SIG-M5 (cell line): ENCODE measurements around the gene PAK5.

Experiments
- DNase-seq: peaks from one replicate; lab custom pipeline; 2025; lab: John Stamatoyannopoulos, UW

The PAK5 gene

GRCh38 chr20:9574776-9575175 lies 264.1 kb downstream of the PAK5 start:
- DNase-seq = no peak

GRCh38 chr20:9574181-9574580 lies 264.7 kb downstream of the PAK5 start:
- DNase-seq = no peak

GRCh38 chr20:9573335-9574151 lies 265.3 kb downstream of the PAK5 start:
- DNase-seq = no peak

DNA sequence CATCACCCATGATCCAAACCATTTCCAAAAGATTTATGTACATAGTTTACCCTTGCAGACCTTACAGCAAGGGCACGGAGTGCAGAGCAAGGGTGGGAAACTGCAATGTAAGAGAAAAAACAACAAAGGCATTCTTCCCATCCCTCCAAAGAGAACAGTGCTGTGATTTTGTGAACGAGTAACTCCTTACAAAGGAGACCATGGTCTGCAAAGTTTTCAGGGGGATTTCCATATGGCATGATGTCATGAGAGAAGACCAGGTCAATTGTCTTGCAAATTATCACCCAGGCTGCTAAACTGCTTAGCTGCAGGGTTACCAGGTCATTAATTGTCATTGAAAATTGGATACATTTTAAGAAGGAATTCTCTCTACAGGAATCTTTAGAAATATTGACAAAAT lies 266.2 kb downstream of the PAK5 start:
- no peak for DNase-seq

- no peak for DNase-seq
Observed at GRCh38 chr20:9571783-9572182, 267.1 kb downstream of the PAK5 start.

- no peak for DNase-seq
Observed at GRCh38 chr20:9570612-9571011, 268.3 kb downstream of the PAK5 start.

DNA sequence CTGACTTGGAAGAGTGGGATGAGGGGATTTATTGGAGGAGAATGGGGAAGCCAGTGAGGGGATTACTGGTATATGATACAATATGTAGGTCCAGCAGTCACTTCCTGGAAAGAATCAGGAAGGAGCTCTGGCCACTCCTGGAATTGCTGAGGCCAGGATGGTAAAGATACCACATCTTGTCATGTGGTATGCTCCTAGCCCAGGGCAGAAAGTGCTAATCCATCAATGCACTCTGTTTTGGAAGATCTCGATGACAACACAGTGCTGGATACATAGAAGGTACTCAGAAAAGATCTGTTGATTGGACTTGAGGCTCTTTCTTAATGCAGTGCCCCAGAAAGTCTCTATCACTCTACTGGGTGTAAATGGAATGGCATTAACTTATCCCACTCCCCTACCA lies 271.9 kb downstream of the PAK5 start:
- DNase-seq = no peak

- DNase-seq = no peak
Observed at GRCh38 chr20:9565910-9566550, 272.8 kb downstream of the PAK5 start.

DNA sequence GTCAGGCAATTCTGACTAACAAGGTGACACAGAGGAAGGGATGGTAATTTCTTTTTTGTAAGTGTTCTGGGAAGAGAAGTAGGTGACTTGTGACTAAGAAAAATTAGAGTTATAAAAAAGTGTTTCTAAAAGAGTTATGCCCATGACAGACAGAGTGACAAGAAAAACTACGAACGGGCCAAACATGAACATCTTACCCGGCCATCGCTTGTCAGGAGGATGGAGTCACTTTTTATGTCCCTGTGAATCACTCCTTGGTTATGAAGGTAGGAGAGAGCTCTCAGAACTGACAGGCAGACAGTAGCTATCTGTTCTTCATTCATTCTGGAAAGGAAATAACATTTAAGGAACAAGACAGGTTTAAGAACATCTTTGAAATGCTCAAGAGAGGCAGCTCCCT lies 281.5 kb downstream of the PAK5 start:
- DNase-seq = no peak

DNA sequence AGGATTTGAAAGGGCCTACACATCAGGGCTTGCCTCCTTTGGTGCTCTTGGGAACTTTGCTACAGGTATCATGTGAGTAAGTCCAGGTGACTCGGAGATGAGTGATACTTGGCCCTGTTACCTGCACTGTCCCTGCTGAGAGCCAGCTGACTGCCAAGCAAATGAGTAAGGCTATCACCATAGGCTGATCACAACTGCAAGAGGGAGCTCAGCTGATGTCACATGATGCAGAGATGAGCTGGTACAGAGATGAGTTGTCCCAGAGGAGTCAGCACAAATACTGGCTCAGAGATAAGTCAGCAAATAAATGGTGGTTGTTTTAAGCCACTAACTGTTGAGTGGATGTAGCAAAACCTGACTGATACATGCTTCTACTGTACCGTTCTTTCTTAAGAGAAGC lies 283.1 kb downstream of the PAK5 start:
- DNase-seq = no peak

DNA sequence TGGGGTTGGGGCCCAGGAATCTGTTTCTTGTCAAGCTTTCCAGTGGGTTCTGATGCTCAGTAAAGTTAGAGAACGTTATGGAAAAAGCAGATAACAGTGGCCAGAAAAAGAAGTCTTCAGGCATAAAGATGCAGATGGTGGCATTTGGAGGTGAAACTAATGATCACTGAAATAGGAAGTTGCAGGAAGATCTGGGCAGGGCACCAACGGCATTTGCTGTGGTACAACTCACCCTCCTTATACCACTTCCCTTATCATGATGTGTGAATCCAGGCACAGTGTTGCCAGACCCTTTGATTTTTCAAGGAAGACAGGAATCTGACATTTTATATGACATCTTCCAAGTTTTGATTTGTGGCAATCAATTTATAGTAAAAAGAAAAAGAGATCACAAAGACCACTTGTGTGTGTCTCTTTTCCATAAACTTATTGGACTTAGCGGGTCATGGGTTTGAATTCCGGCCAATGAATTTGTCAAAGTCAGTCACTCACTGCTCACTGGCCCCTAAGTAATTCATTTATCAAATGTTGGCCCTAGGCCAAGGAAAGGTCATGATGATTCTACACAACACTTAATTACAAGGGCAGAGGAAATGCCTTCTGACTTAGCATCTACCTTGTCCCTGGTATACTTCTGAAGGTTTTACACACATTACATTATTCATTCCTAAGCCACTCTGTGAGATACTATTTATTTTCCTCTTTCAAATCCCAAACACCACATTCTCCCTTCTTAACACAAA lies 286.9 kb downstream of the PAK5 start:
- DNase-seq = no peak

GRCh38 chr20:9550871-9551270 lies 288.0 kb downstream of the PAK5 start:
- no peak for DNase-seq

DNA sequence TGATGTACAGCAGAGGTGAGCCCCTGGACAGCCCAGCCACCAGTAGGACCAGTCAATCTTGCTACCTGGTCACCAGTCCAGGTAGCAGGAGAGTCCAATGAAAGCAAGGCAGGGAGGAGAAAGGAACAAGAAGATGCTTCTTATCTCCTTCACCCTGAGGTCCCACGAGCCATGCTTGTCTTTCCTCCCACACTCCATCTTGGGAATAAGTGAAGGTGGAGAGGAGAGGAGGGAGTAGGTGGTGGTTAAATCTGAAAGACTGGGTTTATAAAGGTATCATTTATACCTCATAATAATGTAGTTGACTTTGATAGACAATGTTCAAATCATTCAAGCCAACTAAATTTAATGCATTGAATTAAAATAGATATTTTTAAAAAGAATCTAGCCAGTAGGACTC lies 288.6 kb downstream of the PAK5 start:
- DNase-seq = no peak

GRCh38 chr20:9543214-9543613 lies 295.7 kb downstream of the PAK5 start:
- no peak for DNase-seq

- DNase-seq = no peak
Observed at GRCh38 chr20:9535449-9535848, 303.4 kb downstream of the PAK5 start.

- DNase-seq = no peak
Observed at GRCh38 chr20:9534025-9534424, 304.9 kb downstream of the PAK5 start.

DNA sequence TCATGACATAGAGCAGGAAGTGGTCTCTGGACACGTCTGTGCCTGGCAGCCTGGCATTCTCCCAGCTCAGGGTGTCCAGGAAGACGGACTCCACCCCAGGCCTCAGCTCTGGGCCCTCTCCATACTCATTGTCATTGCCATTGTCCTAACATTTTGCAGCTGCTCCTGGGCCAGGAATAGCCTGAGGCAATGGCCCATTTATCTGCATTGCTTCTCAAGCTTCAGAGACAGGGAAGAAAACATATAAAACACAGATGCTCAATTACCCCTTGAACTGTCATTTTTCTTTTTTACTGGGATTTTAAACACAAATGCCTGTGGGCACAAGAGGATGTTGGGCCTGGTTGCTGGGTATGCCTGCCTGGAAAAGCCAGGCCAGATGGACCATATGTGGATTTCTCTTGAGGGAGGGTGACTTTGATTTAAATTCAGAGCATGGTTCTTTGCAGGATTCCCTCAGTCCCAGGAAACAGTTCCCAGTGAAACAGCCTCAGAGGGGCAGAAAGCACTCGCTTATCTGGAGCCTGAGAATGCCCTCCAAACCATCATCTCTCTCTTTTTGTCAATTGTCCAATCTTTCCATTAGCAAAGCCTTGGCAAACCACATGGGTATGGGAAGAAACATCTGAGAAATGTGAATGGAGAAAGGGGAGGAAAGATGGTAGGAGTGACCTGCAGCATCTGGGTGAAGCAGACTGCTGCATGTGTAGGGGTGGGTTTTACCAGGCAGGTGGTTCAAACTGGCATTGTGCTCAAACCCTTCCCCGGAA lies 306.6 kb downstream of the PAK5 start:
- no peak for DNase-seq

DNA sequence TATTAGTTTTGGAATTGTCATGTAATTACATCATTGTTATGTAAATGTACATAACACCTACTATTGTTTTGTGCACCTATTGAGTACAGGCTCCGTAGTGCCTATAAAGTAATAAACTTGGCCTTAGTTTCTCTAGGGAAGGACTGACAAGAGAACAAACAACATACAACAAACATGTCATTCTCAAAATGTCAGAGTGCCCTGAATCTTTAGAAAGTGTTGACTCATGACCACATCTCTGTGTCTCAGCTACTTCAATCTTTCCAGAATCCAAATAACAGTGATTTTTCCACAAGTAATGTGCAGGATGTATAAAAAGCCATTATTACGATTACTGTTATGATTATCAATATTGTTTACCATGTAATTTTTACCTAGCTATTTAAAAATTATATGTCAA lies 307.3 kb downstream of the PAK5 start:
- DNase-seq = no peak

- DNase-seq = no peak
Observed at GRCh38 chr20:9523636-9524035, 315.2 kb downstream of the PAK5 start.

DNA sequence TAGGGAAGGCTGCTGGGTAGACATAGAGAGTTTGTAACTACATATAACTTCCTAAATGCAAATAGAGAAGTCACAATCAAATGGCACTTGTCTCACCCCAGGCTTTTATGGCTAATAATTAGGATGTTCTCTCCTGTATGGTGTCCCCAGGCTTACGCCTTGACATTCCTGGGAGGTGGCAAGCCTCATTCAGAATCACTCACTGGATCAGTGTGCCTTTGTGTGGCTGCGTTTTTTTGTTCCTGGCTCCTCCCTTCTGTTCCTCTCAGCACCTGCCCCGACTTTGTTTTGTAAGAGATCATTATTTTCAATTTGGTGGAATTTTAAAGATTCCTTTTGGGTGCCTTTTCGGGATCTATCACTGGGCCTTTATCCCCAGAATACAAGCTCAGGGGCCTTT lies 318.8 kb downstream of the PAK5 start:
- DNase-seq = no peak

DNA sequence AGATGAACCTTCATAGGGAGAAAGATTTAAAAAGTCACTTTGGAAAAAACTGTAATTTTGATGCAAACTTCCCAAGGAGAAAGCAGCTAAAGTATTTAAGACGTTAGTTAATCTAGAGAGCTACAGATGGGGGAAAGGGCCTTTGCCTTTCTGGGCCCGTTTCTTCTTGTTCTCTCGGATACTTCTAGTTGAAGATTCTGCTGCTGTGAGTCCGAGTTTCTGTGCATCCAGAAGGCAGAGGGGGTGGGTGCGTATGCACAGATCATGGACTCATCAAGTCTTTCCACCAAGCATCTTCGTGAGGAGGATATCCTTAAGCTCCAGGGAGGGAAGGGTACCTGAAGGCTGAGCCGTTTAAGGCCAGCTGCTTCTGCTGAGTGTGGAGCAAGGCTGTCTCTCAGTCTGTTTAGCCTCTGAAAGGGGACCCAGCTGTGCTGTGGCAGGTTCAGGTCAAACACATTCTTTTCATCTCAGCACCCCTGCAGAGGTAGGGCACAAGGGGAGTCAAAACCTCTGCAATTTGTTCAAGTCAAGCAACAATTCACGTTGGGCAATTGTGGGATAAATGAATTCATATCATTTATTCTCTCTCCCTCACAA lies 320.2 kb downstream of the PAK5 start:
- no peak for DNase-seq
